Uterus (tissue), 2 donors: ENCODE data around the gene KHK.

Source experiments
- POLR2A ChIP-seq, 2 donors: fragments of 450-650 bp; IDR thresholded peaks; one replicate each; pipeline ENCODE4 v1.6.1; 2016; ENCODE audit warnings: antibody characterized with exemption in 2 of 2, mild to moderate bottlenecking in 1 of 2, moderate library complexity in 1 of 2
- TF ChIP-seq, protein P1 (sequence below), 4 experiments: fragments of 200-600 bp in 2 of 4; fragments of 450-650 bp in 2 of 4; sonication (generic) in 2 of 4; IDR thresholded peaks; one replicate each; pipeline ENCODE4 v1.5.1; 2016 to 2019; ENCODE audit warnings: antibody characterized with exemption in 4 of 4, mild to moderate bottlenecking in 2 of 4, moderate library complexity in 1 of 4

DNA sequence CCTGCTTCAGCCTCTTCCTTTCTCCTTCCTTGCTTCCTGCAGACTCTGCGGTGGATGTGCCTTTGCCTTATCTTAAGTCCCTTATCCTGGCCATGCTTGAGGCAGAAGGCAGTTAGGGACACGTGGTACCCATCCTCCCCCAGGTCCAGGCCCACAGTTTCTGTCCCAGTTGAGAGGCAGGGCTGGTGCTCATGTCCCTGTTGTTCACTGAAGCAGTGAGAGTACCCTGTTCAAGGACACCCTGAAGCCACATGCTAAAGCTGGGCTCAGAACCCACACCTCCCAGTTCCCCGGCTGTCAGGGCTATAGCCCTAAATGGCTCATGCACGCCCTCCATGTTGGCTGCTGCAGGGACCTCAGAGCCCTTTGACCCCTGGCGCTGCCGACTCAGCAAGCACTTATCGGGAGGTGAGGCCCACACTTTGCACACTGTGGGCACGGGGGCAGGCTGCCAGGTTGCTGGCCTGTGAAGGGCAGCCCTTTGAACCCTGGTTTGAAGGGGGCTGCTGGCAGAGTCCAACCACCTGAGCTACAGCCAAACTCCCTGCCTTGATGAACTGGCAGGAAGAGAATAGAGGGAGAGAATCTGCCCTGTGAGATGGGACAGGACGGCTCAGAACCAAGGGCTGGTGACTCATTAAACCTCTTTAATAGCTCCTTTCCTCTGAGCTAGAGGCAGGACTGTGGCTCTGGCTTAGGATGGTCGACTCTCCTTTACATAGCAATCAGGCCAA lies 6.3 kb downstream of the KHK start:
- TF ChIP-seq, protein P1, sequence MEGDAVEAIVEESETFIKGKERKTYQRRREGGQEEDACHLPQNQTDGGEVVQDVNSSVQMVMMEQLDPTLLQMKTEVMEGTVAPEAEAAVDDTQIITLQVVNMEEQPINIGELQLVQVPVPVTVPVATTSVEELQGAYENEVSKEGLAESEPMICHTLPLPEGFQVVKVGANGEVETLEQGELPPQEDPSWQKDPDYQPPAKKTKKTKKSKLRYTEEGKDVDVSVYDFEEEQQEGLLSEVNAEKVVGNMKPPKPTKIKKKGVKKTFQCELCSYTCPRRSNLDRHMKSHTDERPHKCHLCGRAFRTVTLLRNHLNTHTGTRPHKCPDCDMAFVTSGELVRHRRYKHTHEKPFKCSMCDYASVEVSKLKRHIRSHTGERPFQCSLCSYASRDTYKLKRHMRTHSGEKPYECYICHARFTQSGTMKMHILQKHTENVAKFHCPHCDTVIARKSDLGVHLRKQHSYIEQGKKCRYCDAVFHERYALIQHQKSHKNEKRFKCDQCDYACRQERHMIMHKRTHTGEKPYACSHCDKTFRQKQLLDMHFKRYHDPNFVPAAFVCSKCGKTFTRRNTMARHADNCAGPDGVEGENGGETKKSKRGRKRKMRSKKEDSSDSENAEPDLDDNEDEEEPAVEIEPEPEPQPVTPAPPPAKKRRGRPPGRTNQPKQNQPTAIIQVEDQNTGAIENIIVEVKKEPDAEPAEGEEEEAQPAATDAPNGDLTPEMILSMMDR (IDR thresholded peaks at IDR 0.05): no peak
- no peak for TF ChIP-seq POLR2A (IDR thresholded peaks at IDR 0.05)
